ENCODE results near the gene BCL11A.

Gene BCL11A

GRCh38 chr2:60480089-60480773 is 73.2 kb downstream of the BCL11A start:
- DNase-seq: no peak

- DNase-seq: no peak
These were observed 74.0 kb downstream of the BCL11A start for GRCh38 chr2:60479226-60480088.

GRCh38 chr2:60478660-60479059 is 74.8 kb downstream of the BCL11A start:
- no peak for DNase-seq

- no peak for DNase-seq
These were observed 77.1 kb downstream of the BCL11A start for GRCh38 chr2:60476206-60476954.

GRCh38 chr2:60475123-60475830 is 78.2 kb downstream of the BCL11A start:
- DNase-seq: no peak

GRCh38 chr2:60474301-60474700 is 79.2 kb downstream of the BCL11A start:
- DNase-seq: no peak

- DNase-seq: no peak
These were observed 79.9 kb downstream of the BCL11A start for GRCh38 chr2:60473546-60473945.

- no peak for DNase-seq
These were observed 80.7 kb downstream of the BCL11A start for GRCh38 chr2:60472663-60473289.

GRCh38 chr2:60472041-60472440 is 81.4 kb downstream of the BCL11A start:
- no peak for DNase-seq

- no peak for DNase-seq
These were observed 83.1 kb downstream of the BCL11A start for GRCh38 chr2:60470340-60470739.

- no peak for DNase-seq
These were observed 83.7 kb downstream of the BCL11A start for GRCh38 chr2:60469536-60470317.

GRCh38 chr2:60468382-60469085 is 84.9 kb downstream of the BCL11A start:
- no peak for DNase-seq

GRCh38 chr2:60466161-60466702 is 87.2 kb downstream of the BCL11A start:
- no peak for DNase-seq

GRCh38 chr2:60465736-60466135 is 87.7 kb downstream of the BCL11A start:
- no peak for DNase-seq

- peak; percentile 53 for DNase-seq
These were observed 90.2 kb downstream of the BCL11A start for GRCh38 chr2:60463249-60463648.

- DNase-seq: no peak
These were observed 91.9 kb downstream of the BCL11A start for GRCh38 chr2:60461421-60462108.

GRCh38 chr2:60460577-60461420 is 92.7 kb downstream of the BCL11A start:
- no peak for DNase-seq

- no peak for DNase-seq
These were observed 93.6 kb downstream of the BCL11A start for GRCh38 chr2:60459851-60460250.
